ENCODE data around the gene HHAT.

The HHAT gene

DNA sequence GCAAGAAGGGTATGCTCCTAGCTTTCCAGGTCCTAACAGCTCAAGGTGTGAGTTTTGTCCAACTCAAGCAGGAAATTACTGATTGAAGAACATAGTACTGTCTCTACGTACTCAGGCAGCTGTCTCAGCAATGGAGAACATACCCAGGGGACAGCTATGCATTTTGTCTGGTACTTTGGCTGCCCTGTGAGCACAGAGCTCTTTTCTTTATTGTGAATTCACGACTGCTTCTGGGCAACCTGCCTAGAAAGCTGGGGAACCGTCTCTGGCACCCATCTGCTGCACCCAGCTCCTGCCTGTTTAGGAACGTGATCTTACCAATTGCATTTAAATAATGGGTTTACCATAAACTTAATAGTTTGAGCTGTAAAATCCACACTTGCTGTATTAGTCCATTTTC lies 258.1 kb downstream of the HHAT start:
- no peak for DNase-seq (ENCODE audit: extremely low read depth in 1 of 2, low read depth in 1 of 2)

DNA sequence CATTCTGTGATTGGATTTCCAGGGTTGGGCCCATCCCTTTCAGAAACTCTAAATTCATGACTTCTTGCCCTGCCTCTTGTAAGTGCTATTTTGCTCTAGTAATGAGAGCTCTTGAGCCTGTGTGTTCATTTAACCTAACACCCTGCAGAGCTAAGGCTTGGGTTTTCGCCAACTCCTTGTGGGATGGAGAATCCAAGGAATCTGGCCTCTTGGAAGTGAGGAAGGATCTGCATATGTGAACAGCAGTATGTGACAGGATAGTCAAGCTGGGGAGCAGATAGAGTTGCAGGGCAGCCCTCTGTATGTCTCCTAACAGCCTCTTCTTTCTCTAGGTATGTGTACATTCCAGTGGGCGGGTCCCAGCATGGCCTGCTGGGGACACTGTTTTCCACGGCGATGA lies 258.9 kb downstream of the HHAT start:
- DNase-seq (ENCODE audit: extremely low read depth in 1 of 2, low read depth in 1 of 2) = no peak

DNA sequence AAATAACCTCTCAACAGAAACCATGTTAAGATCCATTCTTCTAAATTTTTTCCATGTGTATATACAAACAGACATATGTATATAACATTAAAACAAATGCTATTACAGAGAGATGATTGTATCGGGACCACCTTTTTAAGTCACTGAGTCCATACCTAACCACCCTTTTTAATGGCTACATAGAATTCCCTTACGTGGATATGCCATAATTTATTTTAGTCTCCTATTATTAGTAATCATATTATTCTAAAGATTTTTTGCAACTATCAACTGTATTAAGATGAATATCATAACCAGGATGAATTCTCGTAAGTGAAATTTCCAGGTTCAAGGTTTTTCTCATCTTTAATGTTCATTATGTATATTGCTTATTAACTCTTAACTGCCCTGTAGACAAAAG lies 259.7 kb downstream of the HHAT start:
- DNase-seq (ENCODE audit: extremely low read depth in 1 of 2, low read depth in 1 of 2) = no peak

- DNase-seq (ENCODE audit: extremely low read depth in 1 of 2, low read depth in 1 of 2) = no peak
These were observed 260.2 kb downstream of the HHAT start for GRCh38 chr1:210588946-210589345.

GRCh38 chr1:210591214-210591613 lies 262.5 kb downstream of the HHAT start:
- DNase-seq (ENCODE audit: extremely low read depth in 1 of 2, low read depth in 1 of 2) = no peak

DNA sequence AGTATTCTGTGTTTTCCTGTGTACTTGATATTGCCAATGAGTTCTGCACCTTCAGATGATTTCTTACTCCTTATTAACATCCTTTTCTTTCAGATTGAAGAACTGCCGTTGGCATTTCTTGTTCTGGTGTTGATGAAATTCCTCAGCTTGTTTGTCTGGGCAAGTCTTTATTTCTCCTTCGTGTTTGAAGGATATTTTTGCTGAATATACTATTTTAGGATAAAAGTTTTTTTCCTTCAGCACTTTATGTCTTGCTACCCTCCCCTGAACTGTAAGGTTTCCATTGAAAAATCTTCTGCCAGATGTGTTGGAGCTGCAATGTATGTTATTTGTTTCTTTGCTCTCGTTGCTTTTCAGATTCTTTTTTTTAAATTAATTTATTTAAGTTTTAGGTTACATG lies 265.9 kb downstream of the HHAT start:
- no peak for DNase-seq (ENCODE audit: extremely low read depth in 1 of 2, low read depth in 1 of 2)

- DNase-seq (ENCODE audit: extremely low read depth in 1 of 2, low read depth in 1 of 2) = no peak
These were observed 267.9 kb downstream of the HHAT start for GRCh38 chr1:210596641-210597040.

DNA sequence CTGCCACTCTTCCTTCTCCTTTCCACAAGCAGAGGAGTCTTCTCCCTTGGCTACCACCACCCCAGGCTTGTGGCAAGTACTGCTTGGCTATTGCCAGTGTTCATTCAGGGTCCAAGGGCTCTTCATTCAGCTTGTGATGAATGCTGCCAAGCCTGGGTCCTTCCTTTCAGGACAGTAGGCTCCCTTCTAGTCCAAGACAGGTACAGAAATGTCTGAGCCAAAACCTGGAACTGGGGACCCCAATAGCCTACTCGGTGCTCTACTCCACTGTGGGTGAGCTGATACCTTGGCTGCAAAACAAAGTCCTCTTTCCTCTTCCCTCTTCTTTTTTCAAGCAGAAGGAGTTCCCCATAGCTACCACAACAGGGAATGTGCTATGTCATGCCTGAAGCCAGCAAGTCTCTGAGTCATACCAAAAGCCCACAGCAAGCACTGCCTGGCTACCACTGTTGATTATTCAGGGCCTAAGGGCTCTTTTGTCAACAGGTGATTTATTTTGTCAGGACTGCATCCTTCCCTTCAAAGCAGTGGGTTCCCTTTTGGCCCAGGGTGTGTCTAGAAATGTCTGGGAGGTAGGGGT lies 268.9 kb downstream of the HHAT start:
- DNase-seq (ENCODE audit: extremely low read depth in 1 of 2, low read depth in 1 of 2) = no peak

DNA sequence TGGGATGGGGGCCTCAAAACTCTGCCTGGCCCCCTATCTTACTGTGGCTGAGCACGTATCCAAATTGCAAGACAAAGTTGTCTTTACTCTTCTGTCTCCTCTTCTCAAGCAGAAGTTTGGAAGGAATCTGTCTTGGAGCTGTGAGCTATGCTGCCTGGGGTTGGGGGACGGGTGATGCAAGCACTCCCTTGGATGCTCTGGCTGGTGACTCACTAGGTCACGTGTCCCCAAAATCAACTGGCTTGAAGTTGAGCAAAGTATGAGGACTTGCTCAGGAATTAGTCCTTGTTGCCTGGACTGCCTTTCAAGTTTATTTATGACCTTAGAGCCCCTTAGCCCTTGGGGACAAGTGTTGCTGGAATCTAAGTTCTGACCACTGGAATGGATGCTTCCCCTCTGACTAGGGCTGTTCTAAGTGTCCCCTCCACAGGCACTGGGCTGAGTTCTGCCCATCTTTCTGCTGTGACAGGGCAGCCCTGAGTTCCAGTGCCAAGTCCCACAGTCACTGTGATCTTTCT lies 269.5 kb downstream of the HHAT start:
- DNase-seq (ENCODE audit: extremely low read depth in 1 of 2, low read depth in 1 of 2) = no peak

DNA sequence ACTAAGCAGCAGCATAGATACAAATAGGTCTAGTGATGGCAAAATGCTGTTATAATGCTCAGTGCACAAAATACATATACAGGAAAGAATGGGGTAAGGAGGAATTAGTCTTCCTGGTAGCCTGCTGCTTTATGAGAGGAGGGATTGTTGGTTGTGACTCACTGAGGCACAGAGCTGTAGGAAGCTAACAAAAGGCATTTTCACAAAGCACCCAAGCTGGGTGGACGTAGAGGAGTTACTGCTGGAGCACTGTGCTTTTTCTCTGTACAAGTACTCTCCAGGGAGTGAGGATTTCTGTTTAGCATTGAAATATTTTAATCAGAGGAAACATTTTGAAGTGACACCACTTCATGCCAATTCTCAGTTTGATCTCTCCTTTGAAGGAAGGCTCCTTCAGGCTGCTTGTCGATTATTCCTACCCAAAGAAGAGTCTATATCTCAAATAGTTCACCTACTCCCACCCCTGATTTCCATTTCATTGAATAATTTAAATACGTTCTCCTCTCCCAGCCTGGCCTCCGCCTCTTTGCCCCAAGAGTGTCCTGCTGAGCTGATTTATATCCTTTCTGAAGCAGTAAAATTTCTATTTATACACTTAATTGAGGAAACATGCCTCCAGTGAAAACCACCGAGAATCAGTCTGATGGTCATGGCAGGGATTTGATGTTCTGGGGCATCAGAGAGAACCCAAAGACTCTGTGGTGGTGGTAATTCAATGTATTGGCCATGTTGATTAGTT lies 271.9 kb downstream of the HHAT start:
- no peak for DNase-seq (ENCODE audit: extremely low read depth in 1 of 2, low read depth in 1 of 2)

DNA sequence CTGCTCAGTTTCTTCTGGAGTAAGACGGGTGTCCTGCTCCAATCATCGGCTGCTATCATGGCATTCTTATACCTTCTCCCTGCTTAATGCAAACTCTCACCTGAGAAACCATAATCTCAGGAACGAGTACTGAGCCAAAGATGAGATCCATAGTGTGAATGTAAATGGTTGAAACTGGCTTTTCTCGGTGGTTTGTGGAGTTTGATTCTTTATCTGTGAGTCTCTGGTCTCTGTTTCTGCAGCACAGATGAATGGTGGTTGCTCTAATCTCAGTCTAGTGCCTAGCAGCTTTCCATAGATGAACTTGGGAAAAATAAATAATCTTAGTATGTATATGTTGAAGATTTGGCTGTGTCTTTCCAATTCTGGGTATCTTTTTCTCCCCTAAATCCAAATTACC lies 274.4 kb downstream of the HHAT start:
- DNase-seq (ENCODE audit: extremely low read depth in 1 of 2, low read depth in 1 of 2) = no peak

GRCh38 chr1:210605099-210605498 lies 276.4 kb downstream of the HHAT start:
- DNase-seq (ENCODE audit: extremely low read depth in 1 of 2, low read depth in 1 of 2) = no peak

DNA sequence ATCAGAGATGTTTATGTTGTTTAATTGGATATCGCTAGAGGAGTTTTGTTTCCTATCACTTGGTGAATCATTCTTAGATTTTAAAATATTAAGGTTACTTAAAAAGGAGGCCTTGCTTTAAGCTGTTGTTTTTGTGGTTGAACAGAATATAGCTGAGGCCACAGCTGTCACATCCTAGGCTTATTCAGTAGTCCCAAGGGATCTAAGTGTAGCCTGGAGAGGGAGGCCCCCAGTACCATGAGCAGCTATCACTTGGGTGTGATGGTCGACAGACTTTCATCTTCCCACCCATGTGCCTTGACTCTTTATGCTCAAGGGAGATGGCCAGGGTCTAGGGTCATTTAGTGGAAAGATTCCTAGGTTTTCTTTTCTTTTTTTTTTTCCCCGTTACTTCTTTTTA lies 278.7 kb downstream of the HHAT start:
- no peak for DNase-seq (ENCODE audit: extremely low read depth in 1 of 2, low read depth in 1 of 2)

DNA sequence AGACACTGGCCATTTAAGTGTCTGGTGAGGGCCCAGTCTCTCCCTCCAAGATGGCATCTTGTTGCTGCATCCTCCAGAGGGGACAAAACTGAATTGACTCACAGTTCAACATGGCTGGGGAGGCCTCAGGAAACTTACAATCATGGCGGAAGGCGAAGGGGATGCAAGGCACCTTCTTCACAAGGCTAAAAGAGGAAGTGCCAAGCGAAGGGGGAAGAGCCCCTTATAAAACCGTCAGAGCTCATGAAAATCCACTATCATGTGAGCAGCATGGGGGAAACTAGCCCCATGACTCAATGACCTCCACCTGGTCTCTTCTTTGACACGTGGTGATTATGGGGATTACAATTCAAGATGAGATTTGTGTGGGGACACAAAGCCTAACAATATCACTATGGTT lies 280.1 kb downstream of the HHAT start:
- no peak for DNase-seq (ENCODE audit: extremely low read depth in 1 of 2, low read depth in 1 of 2)

DNA sequence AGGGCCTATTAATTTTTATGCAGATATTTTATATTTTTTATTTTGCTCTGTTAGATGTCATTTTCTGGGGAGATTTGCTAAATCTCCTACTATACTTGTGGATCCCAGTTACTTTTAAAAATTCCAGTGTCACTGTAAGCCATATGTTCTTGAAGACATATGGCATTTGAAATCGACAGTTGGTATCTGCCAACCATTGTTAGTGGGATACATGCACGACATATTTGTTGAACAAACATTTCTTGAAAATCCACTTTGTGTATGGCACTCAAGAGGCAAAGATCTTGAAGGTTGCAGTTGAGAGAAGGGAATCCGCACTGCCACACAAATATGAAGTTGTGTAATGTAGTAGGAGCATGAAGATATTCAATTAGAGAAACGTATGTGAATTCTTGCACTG lies 287.7 kb downstream of the HHAT start:
- DNase-seq (ENCODE audit: extremely low read depth in 1 of 2, low read depth in 1 of 2) = no peak

DNA sequence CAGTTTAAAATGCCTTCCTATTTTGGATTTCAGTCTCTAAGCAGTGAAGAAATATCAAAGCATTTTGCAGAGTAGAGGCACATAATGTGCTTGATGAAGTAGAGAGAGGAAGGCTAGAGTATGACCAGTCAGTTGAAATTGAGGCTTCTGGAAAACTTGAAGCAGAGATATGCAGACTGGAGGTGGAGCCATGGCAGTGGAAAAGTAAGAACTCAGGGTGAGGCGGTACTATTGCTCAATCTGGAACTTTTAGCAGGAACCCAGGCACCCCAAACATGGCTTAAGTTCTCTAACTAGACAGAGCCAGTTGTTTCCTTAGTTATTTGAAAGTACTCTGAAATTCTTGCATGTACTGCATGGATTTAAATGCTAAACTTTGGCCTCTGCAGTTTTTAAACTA lies 288.6 kb downstream of the HHAT start:
- DNase-seq (ENCODE audit: extremely low read depth in 1 of 2, low read depth in 1 of 2) = no peak

- DNase-seq (ENCODE audit: extremely low read depth in 1 of 2, low read depth in 1 of 2) = no peak
These were observed 289.7 kb downstream of the HHAT start for GRCh38 chr1:210618369-210618768.

DNA sequence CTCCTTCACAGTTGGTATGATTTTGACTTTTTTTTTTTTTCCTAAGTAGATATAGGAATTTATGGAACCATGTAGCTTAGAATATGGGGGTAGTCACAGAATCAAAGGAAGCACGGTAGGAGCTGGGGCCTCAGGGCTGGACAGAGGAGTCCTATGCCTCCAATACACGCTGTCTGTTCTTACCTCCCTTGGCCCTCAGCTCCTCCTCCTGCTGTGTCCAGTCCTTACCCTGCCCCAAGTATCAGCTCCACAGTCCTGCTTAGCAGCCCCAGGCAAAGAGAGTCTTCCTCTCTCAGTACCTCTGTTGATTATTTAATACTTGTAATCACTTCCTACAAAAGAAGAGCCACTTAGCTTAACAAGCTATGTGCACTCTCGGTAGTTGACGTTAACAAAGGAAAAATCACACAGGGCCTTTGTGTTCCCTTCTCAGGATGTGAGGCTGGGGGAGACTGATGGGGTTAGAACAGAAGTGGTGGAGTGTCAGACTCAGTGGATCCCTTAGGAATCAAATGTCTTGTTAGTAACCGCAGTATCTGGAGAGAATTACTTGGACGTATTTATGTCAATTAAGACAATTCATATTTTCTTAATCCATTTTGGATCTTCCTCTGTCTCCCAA lies 292.3 kb downstream of the HHAT start:
- DNase-seq (ENCODE audit: extremely low read depth in 1 of 2, low read depth in 1 of 2) = no peak

GRCh38 chr1:210621712-210622111 lies 293.0 kb downstream of the HHAT start:
- no peak for DNase-seq (ENCODE audit: extremely low read depth in 1 of 2, low read depth in 1 of 2)

GRCh38 chr1:210624722-210625121 lies 296.0 kb downstream of the HHAT start:
- no peak for DNase-seq (ENCODE audit: extremely low read depth in 1 of 2, low read depth in 1 of 2)

- no peak for DNase-seq (ENCODE audit: extremely low read depth in 1 of 2, low read depth in 1 of 2)
These were observed 297.0 kb downstream of the HHAT start for GRCh38 chr1:210625715-210626114.

DNA sequence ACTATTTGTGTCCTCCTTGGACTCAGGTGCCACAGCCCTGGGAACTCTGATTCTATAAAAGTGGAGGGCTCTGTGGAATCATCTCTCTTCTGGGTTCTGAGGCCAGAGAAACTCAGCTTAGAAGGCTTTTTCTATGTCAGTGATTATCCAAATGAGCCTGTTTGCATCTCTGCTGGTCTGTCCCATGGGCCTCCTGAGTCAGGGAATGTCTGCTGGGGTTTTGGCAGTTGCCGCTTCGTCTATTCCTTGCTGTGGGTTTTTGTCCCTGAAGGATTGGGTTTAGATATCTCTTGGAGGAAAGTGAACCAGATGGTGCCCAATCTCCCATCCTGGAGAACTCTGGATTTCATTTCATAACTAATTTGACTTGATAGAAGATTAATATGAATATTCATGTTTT lies 297.6 kb downstream of the HHAT start:
- no peak for DNase-seq (ENCODE audit: extremely low read depth in 1 of 2, low read depth in 1 of 2)

All from stimulated activated CD8-positive, alpha-beta memory T cell treated with anti-CD3 and anti-CD28 coated beads, Interleukin-7, amount 100 ng/mL, for 48 hours (primary cell).